ENCODE measurements around the gene SPTBN5.

Gene SPTBN5

DNA sequence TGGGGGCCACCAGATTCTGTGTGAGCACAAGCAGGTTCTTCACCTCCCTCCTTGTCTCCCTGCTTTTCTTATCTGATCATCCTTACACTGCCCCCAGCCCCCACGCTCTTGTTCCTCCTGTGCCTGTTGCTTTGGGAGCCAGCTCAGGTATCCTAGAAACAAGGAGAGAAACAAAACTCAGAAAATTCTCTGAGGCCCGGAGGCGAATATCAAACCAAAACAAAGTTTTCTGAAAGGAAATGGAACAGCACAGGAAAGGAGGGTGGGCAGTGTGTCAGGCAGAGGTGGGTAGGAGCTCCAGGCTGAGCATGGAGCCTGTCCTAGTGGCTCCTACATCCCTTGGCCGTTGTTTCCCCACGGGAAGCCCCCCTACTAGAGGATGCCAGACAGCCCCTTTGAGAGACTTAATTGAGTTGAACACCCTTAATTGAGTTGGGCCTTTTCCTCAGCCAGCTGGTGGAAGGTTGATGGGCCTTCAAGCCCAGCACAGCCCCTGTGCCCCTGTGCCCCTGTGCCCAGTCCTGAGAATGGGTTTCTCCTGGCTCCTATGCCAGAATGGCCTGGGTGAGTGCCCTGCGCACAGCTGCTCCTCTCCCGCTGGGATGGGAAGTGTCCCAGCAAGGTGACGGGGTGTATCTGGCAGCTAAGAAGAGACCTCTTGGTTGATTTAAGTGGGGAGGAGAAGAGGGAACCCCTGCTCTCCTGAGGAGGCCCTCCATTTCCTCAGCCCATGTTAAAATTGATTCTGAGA lies 88.8 kb downstream of the SPTBN5 start:
- ATAC-seq = no peak
- no peak for TF ChIP-seq CSRNP3 (CRISPR knock-in tag; IDR thresholded peaks at IDR 0.05)
- TF ChIP-seq PPARA (CRISPR knock-in tag; IDR thresholded peaks at IDR 0.05; ENCODE audit: borderline replicate concordance) = no peak
- TF ChIP-seq BACH2 (CRISPR knock-in tag; IDR thresholded peaks at IDR 0.05; ENCODE audit: borderline replicate concordance) = no peak
- no peak for TF ChIP-seq ISL1 (CRISPR knock-in tag; IDR thresholded peaks at IDR 0.05)
- TF ChIP-seq, protein P1, sequence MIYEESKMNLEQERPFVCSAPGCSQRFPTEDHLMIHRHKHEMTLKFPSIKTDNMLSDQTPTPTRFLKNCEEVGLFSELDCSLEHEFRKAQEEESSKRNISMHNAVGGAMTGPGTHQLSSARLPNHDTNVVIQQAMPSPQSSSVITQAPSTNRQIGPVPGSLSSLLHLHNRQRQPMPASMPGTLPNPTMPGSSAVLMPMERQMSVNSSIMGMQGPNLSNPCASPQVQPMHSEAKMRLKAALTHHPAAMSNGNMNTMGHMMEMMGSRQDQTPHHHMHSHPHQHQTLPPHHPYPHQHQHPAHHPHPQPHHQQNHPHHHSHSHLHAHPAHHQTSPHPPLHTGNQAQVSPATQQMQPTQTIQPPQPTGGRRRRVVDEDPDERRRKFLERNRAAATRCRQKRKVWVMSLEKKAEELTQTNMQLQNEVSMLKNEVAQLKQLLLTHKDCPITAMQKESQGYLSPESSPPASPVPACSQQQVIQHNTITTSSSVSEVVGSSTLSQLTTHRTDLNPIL (CRISPR knock-in tag; IDR thresholded peaks at IDR 0.05; ENCODE audit: low read depth) = no peak
- TF ChIP-seq RARB (CRISPR knock-in tag; IDR thresholded peaks at IDR 0.05) = no peak
- no peak for TF ChIP-seq ZNF565 (CRISPR knock-in tag; conservative IDR thresholded peaks at IDR 0.05; ENCODE audit: low read depth)
- no peak for TF ChIP-seq ARNTL (CRISPR knock-in tag; IDR thresholded peaks at IDR 0.05; ENCODE audit: borderline replicate concordance, low read depth)

DNA sequence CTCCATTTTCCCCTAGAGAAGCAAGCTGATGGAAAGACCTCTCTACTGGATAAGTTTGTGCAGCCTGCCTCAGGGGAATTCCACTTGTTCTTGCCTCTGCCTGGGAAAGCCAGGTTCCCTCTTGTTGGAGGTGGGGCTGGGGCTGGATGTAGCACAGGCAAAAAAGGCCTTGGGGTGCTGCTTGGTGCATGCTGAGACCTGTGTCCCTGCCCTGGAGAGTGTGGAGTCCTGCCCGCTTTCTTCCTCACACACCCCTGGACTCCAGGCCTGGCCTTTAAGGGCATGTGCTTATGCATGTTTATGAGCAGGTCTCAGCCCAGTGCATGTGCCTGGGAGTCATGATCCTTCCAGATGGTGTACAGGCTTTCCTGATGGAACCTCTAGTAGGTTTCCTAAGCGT lies 89.5 kb downstream of the SPTBN5 start:
- ATAC-seq = no peak
- TF ChIP-seq ISL1 (CRISPR knock-in tag; IDR thresholded peaks at IDR 0.05) = no peak
- no peak for TF ChIP-seq GLIS3 (CRISPR knock-in tag; IDR thresholded peaks at IDR 0.05)
- no peak for TF ChIP-seq TOX (CRISPR knock-in tag; IDR thresholded peaks at IDR 0.05; ENCODE audit: borderline replicate concordance)
- TF ChIP-seq ARNTL (CRISPR knock-in tag; IDR thresholded peaks at IDR 0.05; ENCODE audit: borderline replicate concordance, low read depth) = no peak
- TF ChIP-seq, protein P2, sequence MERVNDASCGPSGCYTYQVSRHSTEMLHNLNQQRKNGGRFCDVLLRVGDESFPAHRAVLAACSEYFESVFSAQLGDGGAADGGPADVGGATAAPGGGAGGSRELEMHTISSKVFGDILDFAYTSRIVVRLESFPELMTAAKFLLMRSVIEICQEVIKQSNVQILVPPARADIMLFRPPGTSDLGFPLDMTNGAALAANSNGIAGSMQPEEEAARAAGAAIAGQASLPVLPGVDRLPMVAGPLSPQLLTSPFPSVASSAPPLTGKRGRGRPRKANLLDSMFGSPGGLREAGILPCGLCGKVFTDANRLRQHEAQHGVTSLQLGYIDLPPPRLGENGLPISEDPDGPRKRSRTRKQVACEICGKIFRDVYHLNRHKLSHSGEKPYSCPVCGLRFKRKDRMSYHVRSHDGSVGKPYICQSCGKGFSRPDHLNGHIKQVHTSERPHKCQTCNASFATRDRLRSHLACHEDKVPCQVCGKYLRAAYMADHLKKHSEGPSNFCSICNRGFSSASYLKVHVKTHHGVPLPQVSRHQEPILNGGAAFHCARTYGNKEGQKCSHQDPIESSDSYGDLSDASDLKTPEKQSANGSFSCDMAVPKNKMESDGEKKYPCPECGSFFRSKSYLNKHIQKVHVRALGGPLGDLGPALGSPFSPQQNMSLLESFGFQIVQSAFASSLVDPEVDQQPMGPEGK (CRISPR knock-in tag; IDR thresholded peaks at IDR 0.05; ENCODE audit: borderline replicate concordance) = no peak
- no peak for TF ChIP-seq ZFP30 (CRISPR knock-in tag; IDR thresholded peaks at IDR 0.05)
- TF ChIP-seq SNAI2 (CRISPR knock-in tag; IDR thresholded peaks at IDR 0.05) = no peak
- TF ChIP-seq POU6F1 (CRISPR knock-in tag; IDR thresholded peaks at IDR 0.05; ENCODE audit: borderline replicate concordance, low read depth) = no peak
- TF ChIP-seq OSR1 (CRISPR knock-in tag; IDR thresholded peaks at IDR 0.05) = no peak
- no peak for TF ChIP-seq ZC3H10 (CRISPR knock-in tag; IDR thresholded peaks at IDR 0.05)
- TF ChIP-seq BACH2 (CRISPR knock-in tag; IDR thresholded peaks at IDR 0.05; ENCODE audit: borderline replicate concordance) = no peak
- TF ChIP-seq RARB (CRISPR knock-in tag; IDR thresholded peaks at IDR 0.05) = no peak
- TF ChIP-seq, protein P1 (CRISPR knock-in tag; IDR thresholded peaks at IDR 0.05; ENCODE audit: low read depth) = no peak
- no peak for TF ChIP-seq PPARA (CRISPR knock-in tag; IDR thresholded peaks at IDR 0.05; ENCODE audit: borderline replicate concordance)

DNA sequence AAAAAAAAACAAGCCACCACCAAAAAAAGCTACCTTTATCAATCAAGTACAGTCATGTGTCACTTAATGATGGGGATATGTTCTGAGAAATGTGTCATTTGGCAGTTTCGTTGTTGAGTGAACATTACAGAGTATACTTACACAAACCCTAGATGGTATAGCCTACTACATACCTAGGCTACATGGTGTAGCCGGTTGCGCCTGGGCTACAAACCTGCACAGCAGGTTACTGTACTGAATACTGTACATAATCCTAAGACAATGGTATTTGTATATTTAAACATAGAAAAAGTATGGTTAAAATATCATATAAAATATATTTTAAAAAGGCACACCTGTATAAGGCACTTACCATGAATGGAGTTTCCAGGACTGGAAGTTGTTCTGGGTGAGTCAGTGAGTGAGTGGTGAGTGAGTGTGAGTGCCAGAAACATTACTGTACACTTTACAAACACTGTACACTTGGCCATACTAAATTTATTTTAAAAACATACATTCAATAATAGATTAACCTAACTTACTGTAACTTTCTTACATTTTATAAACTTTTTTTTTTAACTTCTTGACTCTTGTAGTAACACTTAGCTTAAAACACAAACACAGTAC lies 91.9 kb downstream of the SPTBN5 start:
- no peak for ATAC-seq

More for the DNA sequence above, 91.9 kb downstream of the SPTBN5 start:
- TF ChIP-seq ARNTL (CRISPR knock-in tag; IDR thresholded peaks at IDR 0.05; ENCODE audit: borderline replicate concordance, low read depth) = no peak
- TF ChIP-seq, protein P2 (CRISPR knock-in tag; IDR thresholded peaks at IDR 0.05; ENCODE audit: borderline replicate concordance) = no peak
- TF ChIP-seq OSR1 (CRISPR knock-in tag; IDR thresholded peaks at IDR 0.05) = no peak
- no peak for TF ChIP-seq GLIS3 (CRISPR knock-in tag; IDR thresholded peaks at IDR 0.05)
- TF ChIP-seq ZFP30 (CRISPR knock-in tag; IDR thresholded peaks at IDR 0.05) = no peak
